HepG2 (cell line): ENCODE measurements around the gene TEX19. TPM values are rescaled to one million over a fixed set of nuclear protein-coding genes. Genes with fewer than 3 reads are reported as not detected.

Experiments
- ARHGAP35 ChIP-seq: sonication (generic); formaldehyde crosslinking; IDR thresholded peaks from 2 replicates; pipeline ENCODE4 v1.9.0; 2022; ENCODE audit warnings: mild to moderate bottlenecking, inconsistent platforms, moderate library complexity, missing genetic modification reagents, borderline replicate concordance
- ASH2L ChIP-seq: fragments of 300-600, 200-600 bp; sonication (generic); IDR thresholded peaks from 2 replicates; pipeline ENCODE4 v1.7.0; 2017; ENCODE audit warnings: low read depth, mild to moderate bottlenecking, moderate library complexity, mixed read lengths, low read length; ENCODE audit not compliant: insufficient read length
- FOSL1 ChIP-seq: sonication (generic); formaldehyde crosslinking; IDR thresholded peaks from 2 replicates; pipeline ENCODE4 v1.9.0; 2021; ENCODE audit warnings: missing genetic modification reagents, borderline replicate concordance
- KDM6A ChIP-seq: IDR thresholded peaks from 2 replicates; pipeline ENCODE4 v1.6.1; 2016; ENCODE audit warnings: low read depth
- RBAK ChIP-seq: sonication (generic); formaldehyde crosslinking; IDR thresholded peaks from 2 replicates; pipeline ENCODE4 v1.5.1; 2020; ENCODE audit warnings: mild to moderate bottlenecking, missing genetic modification reagents
- SMARCE1 ChIP-seq: fragments of 450-650 bp; IDR thresholded peaks from 2 replicates; pipeline ENCODE4 v1.6.1; 2017; ENCODE audit warnings: borderline replicate concordance
- TGIF2 ChIP-seq: IDR thresholded peaks from 2 replicates; pipeline ENCODE4 v1.6.1; 2016; ENCODE audit warnings: control low read depth, missing compliant biosample characterization
- ZMYM3 ChIP-seq: sonication (generic); formaldehyde crosslinking; IDR thresholded peaks from 2 replicates; pipeline ENCODE4 v1.5.1; 2020; ENCODE audit warnings: mild to moderate bottlenecking, missing genetic modification reagents
- ZNF570 ChIP-seq: sonication (generic); formaldehyde crosslinking; IDR thresholded peaks from 2 replicates; pipeline ENCODE4 v1.4.0; 2020; ENCODE audit warnings: mild to moderate bottlenecking, missing genetic modification reagents, borderline replicate concordance
- polyA plus RNA-seq, 8 experiments: library from polyadenylated mRNA; depleted of rRNA in 3 of 8; stranded (reverse) in 7 of 8; unstranded in 1 of 8; fragments of >200 nt; fragmentation: Illumina TruSeq in 4 of 8; extraction: Trizol in 4 of 8; gene quantifications; 2 replicates each; pipeline versions ENCODE4 v1.2.1 to v1.2.3, GENCODE V29; 2011 to 2016; ENCODE audit warnings: low read depth in 4 of 8, missing spikeins in 1 of 8, mixed read lengths in 1 of 8; ENCODE audit not compliant: insufficient read depth in 1 of 8
- total RNA-seq, 5 experiments: library from RNA; depleted of rRNA; stranded (reverse); fragments of >200 nt; fragmentation: Illumina TruSeq; extraction: Trizol; gene quantifications; 2 replicates each; pipeline ENCODE4 v1.2.3, GENCODE V29; 2016; ENCODE audit warnings: low read depth in 1 of 5
- TF ChIP-seq, protein P1 (sequence below): sonication (generic); formaldehyde crosslinking; IDR thresholded peaks from 2 replicates; pipeline ENCODE4 v1.5.0; 2020; ENCODE audit warnings: mild to moderate bottlenecking, missing genetic modification reagents
- TF ChIP-seq, protein P2 (sequence below): sonication (generic); formaldehyde crosslinking; IDR thresholded peaks from 2 replicates; pipeline ENCODE4 v1.4.0; 2020; ENCODE audit warnings: mild to moderate bottlenecking, missing genetic modification reagents
- TF ChIP-seq, protein P3 (sequence below): sonication (generic); formaldehyde crosslinking; IDR thresholded peaks from 2 replicates; pipeline ENCODE4 v1.4.0; 2020; ENCODE audit warnings: low read depth, missing genetic modification reagents
- TF ChIP-seq, protein P4 (sequence below): sonication (generic); formaldehyde crosslinking; IDR thresholded peaks from 2 replicates; pipeline ENCODE4 v1.8.1; 2022; ENCODE audit warnings: low read depth, mild to moderate bottlenecking, missing genetic modification reagents
- TF ChIP-seq, protein P5 (sequence below): sonication (generic); formaldehyde crosslinking; IDR thresholded peaks from 2 replicates; pipeline ENCODE4 v1.4.0; 2020; ENCODE audit warnings: missing genetic modification reagents, borderline replicate concordance
- TF ChIP-seq, protein P6 (sequence below): sonication (generic); formaldehyde crosslinking; IDR thresholded peaks from 2 replicates; pipeline ENCODE4 v1.4.0; 2020; ENCODE audit warnings: missing genetic modification reagents, mild to moderate bottlenecking, borderline replicate concordance

The TEX19 gene
- total and polyA plus RNA-seq, 2 of the 13 experiments (the other 11 are each of a cell fraction or from before 2014, with no cell fraction given) = 1.3 to 6.0 TPM

DNA sequence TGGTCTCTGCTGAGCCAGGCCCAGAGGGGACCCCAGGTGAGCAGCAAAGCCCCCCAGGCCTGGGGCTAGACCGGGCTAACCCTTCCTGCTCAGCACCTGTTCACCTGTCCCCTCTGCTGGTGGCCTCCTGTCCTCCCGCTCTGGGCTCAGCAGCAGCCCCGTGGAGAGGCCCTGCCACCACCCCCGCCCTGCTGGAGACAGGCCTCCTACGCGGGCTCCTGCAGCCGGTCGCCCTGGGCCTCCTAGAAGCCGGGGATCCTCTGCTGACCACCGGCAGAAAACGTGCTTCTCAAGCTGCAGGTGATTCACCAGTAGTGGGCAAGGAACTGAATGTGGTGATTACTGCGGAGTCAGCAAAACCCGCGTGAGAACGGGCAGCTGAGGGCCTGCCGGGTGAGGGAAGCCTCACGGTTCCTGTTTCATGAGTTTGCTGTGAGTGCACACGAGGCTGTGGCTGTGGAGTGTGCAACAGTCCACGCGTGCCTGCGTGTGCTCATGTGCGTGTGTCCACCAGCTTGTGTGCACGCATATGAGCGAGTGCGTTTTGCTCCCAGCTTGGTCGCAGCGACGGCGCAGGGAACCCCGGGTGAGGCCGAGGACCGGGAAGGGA is 26.3 kb upstream of the TEX19 start (continued):
- TF ChIP-seq, protein P1, sequence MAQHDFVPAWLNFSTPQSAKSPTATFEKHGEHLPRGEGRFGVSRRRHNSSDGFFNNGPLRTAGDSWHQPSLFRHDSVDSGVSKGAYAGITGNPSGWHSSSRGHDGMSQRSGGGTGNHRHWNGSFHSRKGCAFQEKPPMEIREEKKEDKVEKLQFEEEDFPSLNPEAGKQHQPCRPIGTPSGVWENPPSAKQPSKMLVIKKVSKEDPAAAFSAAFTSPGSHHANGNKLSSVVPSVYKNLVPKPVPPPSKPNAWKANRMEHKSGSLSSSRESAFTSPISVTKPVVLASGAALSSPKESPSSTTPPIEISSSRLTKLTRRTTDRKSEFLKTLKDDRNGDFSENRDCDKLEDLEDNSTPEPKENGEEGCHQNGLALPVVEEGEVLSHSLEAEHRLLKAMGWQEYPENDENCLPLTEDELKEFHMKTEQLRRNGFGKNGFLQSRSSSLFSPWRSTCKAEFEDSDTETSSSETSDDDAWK (CRISPR knock-in tag) = no peak
- TF ChIP-seq SMARCE1 (no peak), ZNF570 (CRISPR knock-in tag) (no peak), RBAK (CRISPR knock-in tag) (no peak), KDM6A (no peak), ZMYM3 (CRISPR knock-in tag) (no peak), ASH2L (no peak), FOSL1 (CRISPR knock-in tag) (no peak), ARHGAP35 (no peak), TGIF2 (CRISPR knock-in tag) (no peak)
- TF ChIP-seq, protein P2, sequence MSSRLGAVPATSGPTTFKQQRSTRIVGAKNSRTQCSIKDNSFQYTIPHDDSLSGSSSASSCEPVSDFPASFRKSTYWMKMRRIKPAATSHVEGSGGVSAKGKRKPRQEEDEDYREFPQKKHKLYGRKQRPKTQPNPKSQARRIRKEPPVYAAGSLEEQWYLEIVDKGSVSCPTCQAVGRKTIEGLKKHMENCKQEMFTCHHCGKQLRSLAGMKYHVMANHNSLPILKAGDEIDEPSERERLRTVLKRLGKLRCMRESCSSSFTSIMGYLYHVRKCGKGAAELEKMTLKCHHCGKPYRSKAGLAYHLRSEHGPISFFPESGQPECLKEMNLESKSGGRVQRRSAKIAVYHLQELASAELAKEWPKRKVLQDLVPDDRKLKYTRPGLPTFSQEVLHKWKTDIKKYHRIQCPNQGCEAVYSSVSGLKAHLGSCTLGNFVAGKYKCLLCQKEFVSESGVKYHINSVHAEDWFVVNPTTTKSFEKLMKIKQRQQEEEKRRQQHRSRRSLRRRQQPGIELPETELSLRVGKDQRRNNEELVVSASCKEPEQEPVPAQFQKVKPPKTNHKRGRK (CRISPR knock-in tag) = no peak
- TF ChIP-seq, protein P3, sequence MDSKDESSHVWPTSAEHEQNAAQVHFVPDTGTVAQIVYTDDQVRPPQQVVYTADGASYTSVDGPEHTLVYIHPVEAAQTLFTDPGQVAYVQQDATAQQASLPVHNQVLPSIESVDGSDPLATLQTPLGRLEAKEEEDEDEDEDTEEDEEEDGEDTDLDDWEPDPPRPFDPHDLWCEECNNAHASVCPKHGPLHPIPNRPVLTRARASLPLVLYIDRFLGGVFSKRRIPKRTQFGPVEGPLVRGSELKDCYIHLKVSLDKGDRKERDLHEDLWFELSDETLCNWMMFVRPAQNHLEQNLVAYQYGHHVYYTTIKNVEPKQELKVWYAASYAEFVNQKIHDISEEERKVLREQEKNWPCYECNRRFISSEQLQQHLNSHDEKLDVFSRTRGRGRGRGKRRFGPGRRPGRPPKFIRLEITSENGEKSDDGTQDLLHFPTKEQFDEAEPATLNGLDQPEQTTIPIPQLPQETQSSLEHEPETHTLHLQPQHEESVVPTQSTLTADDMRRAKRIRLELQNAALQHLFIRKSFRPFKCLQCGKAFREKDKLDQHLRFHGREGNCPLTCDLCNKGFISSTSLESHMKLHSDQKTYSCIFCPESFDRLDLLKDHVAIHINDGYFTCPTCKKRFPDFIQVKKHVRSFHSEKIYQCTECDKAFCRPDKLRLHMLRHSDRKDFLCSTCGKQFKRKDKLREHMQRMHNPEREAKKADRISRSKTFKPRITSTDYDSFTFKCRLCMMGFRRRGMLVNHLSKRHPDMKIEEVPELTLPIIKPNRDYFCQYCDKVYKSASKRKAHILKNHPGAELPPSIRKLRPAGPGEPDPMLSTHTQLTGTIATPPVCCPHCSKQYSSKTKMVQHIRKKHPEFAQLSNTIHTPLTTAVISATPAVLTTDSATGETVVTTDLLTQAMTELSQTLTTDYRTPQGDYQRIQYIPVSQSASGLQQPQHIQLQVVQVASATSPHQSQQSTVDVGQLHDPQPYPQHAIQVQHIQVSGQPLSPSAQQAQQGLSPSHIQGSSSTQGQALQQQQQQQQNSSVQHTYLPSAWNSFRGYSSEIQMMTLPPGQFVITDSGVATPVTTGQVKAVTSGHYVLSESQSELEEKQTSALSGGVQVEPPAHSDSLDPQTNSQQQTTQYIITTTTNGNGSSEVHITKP (CRISPR knock-in tag) = no peak
- TF ChIP-seq, protein P4, sequence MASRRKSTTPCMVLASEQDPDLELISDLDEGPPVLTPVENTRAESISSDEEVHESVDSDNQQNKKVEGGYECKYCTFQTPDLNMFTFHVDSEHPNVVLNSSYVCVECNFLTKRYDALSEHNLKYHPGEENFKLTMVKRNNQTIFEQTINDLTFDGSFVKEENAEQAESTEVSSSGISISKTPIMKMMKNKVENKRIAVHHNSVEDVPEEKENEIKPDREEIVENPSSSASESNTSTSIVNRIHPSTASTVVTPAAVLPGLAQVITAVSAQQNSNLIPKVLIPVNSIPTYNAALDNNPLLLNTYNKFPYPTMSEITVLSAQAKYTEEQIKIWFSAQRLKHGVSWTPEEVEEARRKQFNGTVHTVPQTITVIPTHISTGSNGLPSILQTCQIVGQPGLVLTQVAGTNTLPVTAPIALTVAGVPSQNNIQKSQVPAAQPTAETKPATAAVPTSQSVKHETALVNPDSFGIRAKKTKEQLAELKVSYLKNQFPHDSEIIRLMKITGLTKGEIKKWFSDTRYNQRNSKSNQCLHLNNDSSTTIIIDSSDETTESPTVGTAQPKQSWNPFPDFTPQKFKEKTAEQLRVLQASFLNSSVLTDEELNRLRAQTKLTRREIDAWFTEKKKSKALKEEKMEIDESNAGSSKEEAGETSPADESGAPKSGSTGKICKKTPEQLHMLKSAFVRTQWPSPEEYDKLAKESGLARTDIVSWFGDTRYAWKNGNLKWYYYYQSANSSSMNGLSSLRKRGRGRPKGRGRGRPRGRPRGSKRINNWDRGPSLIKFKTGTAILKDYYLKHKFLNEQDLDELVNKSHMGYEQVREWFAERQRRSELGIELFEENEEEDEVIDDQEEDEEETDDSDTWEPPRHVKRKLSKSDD (CRISPR knock-in tag) = no peak
- TF ChIP-seq, protein P5, sequence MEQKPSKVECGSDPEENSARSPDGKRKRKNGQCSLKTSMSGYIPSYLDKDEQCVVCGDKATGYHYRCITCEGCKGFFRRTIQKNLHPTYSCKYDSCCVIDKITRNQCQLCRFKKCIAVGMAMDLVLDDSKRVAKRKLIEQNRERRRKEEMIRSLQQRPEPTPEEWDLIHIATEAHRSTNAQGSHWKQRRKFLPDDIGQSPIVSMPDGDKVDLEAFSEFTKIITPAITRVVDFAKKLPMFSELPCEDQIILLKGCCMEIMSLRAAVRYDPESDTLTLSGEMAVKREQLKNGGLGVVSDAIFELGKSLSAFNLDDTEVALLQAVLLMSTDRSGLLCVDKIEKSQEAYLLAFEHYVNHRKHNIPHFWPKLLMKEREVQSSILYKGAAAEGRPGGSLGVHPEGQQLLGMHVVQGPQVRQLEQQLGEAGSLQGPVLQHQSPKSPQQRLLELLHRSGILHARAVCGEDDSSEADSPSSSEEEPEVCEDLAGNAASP (CRISPR knock-in tag) = 0 out of 2 replicates have a peak, but pooled peaks have one; percentile 17
- TF ChIP-seq, protein P6, sequence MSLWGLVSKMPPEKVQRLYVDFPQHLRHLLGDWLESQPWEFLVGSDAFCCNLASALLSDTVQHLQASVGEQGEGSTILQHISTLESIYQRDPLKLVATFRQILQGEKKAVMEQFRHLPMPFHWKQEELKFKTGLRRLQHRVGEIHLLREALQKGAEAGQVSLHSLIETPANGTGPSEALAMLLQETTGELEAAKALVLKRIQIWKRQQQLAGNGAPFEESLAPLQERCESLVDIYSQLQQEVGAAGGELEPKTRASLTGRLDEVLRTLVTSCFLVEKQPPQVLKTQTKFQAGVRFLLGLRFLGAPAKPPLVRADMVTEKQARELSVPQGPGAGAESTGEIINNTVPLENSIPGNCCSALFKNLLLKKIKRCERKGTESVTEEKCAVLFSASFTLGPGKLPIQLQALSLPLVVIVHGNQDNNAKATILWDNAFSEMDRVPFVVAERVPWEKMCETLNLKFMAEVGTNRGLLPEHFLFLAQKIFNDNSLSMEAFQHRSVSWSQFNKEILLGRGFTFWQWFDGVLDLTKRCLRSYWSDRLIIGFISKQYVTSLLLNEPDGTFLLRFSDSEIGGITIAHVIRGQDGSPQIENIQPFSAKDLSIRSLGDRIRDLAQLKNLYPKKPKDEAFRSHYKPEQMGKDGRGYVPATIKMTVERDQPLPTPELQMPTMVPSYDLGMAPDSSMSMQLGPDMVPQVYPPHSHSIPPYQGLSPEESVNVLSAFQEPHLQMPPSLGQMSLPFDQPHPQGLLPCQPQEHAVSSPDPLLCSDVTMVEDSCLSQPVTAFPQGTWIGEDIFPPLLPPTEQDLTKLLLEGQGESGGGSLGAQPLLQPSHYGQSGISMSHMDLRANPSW (CRISPR knock-in tag) = no peak
